Progenitor cell of endocrine pancreas (in vitro differentiated cells): ENCODE results near the gene KCNK4. TPM values are rescaled to one million over a fixed set of nuclear protein-coding genes. Genes with fewer than 3 reads are reported as not detected.

Experiments
- DNase-seq: peaks from one replicate; pipeline ENCODE4 v3.0.0; 2021; ENCODE audit warnings: low spot score; ENCODE audit not compliant: unreplicated experiment
- H3K27ac Mint-ChIP-seq: 2 replicates; pipeline ENCODE4 v1.8.0; 2021; ENCODE audit warnings: mild to moderate bottlenecking, moderate library complexity, mixed read lengths
- H3K27me3 Mint-ChIP-seq: 2 replicates; pipeline ENCODE4 v1.8.0; 2021; ENCODE audit warnings: mixed read lengths
- H3K36me3 Mint-ChIP-seq: 2 replicates; pipeline ENCODE4 v1.8.0; 2022; ENCODE audit warnings: mixed read lengths; ENCODE audit not compliant: insufficient read depth
- H3K4me1 Mint-ChIP-seq: 2 replicates; pipeline ENCODE4 v1.8.0; 2021; ENCODE audit warnings: low read depth, mixed read lengths
- H3K4me3 Mint-ChIP-seq: 2 replicates; pipeline ENCODE4 v1.8.0; 2021; ENCODE audit warnings: low read depth, mild to moderate bottlenecking, moderate library complexity, mixed read lengths
- H3K9me3 Mint-ChIP-seq: 2 replicates; pipeline ENCODE4 v1.8.0; 2021; ENCODE audit warnings: low read depth, mixed read lengths
- total RNA-seq: library from RNA; stranded (reverse); gene quantifications from 2 replicates; pipeline ENCODE4 v1.2.1, GENCODE V29; 2021
- TF ChIP-seq, protein P1 (sequence below): fragments of 200-600 bp; sonication (generic); IDR thresholded peaks from one replicate; pipeline ENCODE4 v1.5.0; 2021; ENCODE audit warnings: antibody characterized with exemption, mild to moderate bottlenecking; ENCODE audit not compliant: unreplicated experiment

Gene KCNK4
- total RNA-seq, 1 donor from 2014 or later = 0.62 TPM

DNA sequence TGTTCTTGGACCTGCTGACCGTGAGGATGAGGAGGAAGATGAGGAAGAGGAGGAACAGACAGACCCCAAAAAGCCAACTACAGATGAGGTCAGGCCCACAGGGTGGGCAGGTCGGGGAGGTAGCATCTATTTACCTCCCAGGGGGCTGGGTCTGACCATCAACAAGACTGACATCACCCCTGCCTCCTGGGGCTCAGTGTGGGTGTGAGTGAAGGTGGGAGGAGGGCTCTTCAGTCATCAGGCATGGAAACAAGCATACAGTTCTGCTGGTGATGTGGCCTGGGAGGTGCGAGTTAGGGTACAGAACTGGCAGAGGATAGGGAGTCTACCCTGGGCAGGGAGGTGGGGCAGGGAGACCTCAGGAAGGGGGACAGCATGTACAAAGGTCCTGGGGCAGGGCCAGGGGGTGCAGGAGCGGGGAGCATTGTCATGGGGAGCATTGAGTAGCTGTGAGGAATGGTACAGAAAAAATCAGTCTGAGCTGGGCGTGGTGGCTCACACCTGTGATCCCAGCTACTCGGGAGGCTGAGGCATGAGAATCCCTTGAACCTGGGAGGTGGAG lies 30.9 kb upstream of the KCNK4 start:
- Mint-ChIP-seq H3K4me3 (no peak overlapping the region), H3K27ac (no peak overlapping the region), H3K4me1 (no peaks in the 10 kb centered on the region), H3K36me3 (peaks cover 15% of the 10 kb centered on the region), H3K27me3 (no peaks in the 10 kb centered on the region), H3K9me3 (no peaks in the 10 kb centered on the region)
- DNase-seq = no peak
- TF ChIP-seq, protein P1, sequence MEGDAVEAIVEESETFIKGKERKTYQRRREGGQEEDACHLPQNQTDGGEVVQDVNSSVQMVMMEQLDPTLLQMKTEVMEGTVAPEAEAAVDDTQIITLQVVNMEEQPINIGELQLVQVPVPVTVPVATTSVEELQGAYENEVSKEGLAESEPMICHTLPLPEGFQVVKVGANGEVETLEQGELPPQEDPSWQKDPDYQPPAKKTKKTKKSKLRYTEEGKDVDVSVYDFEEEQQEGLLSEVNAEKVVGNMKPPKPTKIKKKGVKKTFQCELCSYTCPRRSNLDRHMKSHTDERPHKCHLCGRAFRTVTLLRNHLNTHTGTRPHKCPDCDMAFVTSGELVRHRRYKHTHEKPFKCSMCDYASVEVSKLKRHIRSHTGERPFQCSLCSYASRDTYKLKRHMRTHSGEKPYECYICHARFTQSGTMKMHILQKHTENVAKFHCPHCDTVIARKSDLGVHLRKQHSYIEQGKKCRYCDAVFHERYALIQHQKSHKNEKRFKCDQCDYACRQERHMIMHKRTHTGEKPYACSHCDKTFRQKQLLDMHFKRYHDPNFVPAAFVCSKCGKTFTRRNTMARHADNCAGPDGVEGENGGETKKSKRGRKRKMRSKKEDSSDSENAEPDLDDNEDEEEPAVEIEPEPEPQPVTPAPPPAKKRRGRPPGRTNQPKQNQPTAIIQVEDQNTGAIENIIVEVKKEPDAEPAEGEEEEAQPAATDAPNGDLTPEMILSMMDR = no peak

DNA sequence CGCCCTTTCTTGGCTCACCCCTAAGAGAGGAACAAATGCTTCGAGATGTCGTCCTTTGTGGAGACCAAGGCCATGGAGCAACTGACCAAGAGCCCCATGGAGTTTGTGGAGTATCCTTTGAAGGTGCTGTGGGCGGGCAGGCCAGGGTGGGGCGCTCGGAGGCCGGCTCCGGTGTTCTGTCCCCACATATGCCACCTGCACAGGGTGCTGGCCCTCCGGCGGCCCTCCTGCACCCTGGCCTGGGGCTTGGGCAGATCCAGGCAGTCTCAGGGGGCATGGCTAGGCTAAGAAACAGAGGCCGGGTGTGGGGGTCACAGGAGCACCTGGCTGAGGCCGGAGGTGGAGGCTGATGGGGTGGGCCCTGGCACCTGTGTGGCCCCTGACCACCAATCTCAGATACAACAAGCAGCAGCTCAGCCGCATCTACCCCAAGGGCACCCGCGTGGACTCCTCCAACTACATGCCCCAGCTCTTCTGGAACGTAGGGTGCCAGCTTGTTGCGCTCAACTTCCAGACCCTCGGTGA lies 29.5 kb upstream of the KCNK4 start:
- TF ChIP-seq, protein P1 = no peak
- Mint-ChIP-seq H3K4me1 (no peaks in the 10 kb centered on the region), H3K4me3 (no peak overlapping the region), H3K27ac (no peak overlapping the region), H3K27me3 (no peaks in the 10 kb centered on the region), H3K9me3 (no peaks in the 10 kb centered on the region), H3K36me3 (peaks cover 17% of the 10 kb centered on the region)
- DNase-seq = no peak

DNA sequence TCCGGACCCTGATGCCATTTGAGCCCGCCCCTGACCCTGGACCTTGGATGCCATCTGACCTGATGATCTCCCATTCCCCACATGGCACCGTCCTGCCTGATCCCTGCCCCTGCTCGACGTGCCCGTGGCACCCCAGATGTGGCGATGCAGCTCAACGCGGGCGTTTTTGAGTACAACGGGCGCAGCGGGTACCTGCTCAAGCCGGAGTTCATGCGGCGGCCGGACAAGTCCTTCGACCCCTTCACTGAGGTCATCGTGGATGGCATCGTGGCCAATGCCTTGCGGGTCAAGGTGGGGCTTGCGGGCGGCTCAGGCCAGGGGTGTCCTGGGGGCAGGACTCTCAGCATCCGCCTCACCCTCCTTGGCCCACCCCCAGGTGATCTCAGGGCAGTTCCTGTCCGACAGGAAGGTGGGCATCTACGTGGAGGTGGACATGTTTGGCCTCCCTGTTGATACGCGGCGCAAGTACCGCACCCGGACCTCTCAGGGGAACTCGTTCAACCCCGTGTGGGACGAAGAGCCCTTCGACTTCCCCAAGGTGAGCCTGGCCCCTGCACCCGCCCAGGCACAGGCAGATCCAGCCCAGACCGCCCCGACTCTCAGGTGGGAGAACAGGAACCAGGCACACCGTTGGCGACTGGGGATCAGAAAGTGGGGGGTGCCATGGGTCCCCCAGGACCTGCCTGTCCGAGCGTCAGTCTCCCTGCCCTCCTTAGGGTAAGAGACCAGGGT lies 28.7 kb upstream of the KCNK4 start:
- no peak overlapping the region for H3K27ac Mint-ChIP-seq
- no peaks in the 10 kb centered on the region for H3K27me3 Mint-ChIP-seq
- H3K4me1 Mint-ChIP-seq = no peaks in the 10 kb centered on the region
- DNase-seq = no peak
- TF ChIP-seq, protein P1 = no peak
- H3K4me3 Mint-ChIP-seq = no peak overlapping the region
- H3K36me3 Mint-ChIP-seq = peaks cover 17% of the 10 kb centered on the region
- no peaks in the 10 kb centered on the region for H3K9me3 Mint-ChIP-seq

DNA sequence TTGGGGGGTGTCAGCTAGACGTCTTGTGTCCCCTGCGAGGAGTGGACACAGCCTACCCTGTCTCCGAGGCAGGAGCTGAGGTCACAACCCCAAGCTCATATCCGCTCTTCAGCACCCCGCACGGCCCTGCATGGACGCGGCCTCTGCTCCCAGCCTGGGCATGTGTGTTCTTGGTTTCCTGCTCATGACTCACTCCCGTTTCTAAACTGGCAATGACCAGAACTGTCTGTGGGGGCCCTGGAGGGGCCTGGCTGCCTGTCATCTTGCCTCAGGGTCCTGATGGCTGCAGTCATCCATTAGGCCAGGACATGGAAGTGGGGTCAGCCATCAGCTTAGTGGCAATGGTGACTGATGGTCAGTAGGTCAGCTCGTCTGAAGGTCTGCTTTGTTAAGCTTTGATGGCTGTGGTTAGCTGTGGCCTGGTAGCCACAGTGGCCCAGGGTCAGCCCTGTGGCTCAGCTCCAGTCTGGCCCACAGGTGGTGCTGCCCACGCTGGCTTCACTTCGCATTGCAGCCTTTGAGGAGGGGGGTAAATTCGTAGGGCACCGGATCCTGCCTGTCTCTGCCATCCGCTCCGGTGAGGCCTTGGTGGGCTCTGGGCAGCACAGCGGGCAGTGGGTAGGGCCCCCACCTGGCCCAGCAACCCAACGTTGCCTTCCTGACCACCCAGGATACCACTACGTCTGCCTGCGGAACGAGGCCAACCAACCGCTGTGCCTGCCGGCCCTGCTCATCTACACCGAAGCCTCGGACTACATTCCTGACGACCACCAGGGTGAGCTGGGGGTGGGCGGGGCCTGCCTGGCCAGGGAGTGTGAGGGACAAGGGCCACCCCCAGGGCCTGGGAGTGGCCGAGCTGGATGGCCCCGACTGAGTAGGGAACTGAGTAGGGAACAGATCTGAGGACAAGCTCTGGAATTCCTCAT lies 27.8 kb upstream of the KCNK4 start:
- H3K27ac Mint-ChIP-seq = no peak overlapping the region
- peaks cover 15% of the 10 kb centered on the region for H3K36me3 Mint-ChIP-seq
- no peak overlapping the region for H3K4me3 Mint-ChIP-seq
- H3K9me3 Mint-ChIP-seq = no peaks in the 10 kb centered on the region
- H3K4me1 Mint-ChIP-seq = no peaks in the 10 kb centered on the region
- H3K27me3 Mint-ChIP-seq = no peaks in the 10 kb centered on the region
- TF ChIP-seq, protein P1 = no peak
- no peak for DNase-seq

DNA sequence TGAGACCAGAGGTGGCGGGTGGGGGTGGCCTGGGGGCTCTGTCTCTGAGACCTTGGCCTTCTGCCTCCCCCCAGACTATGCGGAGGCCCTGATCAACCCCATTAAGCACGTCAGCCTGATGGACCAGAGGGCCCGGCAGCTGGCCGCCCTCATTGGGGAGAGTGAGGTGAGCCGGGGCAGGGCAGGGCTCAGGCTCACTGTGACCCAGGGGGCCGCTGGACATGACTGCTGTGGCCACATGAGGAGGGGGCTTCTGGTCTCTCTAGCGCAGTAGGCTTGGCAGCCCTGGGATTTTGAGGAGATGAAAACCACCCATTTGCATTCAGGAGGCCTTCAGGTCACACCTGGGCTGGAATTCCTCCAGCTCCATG lies 27.2 kb upstream of the KCNK4 start:
- DNase-seq = no peak
- TF ChIP-seq, protein P1 = no peak
- no peak overlapping the region for H3K4me3 Mint-ChIP-seq
- H3K4me1 Mint-ChIP-seq = peaks cover 3% of the 10 kb centered on the region
- no peak overlapping the region for H3K27ac Mint-ChIP-seq
- H3K9me3 Mint-ChIP-seq = no peaks in the 10 kb centered on the region
- H3K27me3 Mint-ChIP-seq = no peaks in the 10 kb centered on the region
- H3K36me3 Mint-ChIP-seq = peaks cover 15% of the 10 kb centered on the region
